ENCODE results near the gene INS.

DNA sequence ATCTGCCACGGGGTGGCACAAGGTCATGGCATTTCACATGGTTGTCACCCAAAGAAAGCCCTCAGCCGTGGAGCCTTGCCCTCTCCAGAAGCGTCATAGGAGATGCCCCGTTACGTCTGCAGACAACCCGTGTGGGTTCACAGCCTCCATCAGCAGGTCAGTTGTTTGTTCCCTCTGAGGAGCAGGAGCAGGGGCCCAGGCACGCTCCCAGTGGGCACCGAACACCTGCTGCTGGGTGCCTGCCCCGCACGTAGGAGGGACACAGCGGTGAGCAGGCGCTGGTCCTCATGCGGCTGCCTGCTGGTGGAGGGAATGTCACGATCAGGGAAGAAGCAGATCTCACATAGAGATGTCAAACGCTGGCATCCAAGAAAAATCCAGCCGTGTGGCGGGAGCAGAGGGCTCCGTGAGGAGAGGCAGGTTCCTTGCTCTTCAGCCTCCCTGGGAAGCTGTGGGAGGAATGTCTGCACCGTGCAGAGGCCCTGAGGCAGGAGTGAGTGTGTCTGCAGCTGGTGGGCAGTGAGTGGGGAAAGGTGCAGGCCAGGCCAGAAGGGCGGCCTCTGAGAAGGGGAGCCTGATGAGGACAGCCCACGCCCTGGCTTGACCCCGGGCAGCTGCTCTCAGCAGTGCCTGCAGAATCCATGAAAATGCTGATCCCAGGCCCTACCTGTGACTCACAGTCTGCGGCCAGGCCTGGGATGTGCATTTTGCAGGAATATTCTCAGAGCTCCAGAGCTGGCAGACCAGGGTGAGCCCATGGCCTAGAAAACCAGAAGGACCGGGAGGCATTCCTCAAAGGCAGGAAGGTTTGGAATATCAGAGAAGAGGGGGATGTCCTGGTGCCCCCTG lies 47.0 kb upstream of the INS start:
- TF ChIP-seq, protein P1, sequence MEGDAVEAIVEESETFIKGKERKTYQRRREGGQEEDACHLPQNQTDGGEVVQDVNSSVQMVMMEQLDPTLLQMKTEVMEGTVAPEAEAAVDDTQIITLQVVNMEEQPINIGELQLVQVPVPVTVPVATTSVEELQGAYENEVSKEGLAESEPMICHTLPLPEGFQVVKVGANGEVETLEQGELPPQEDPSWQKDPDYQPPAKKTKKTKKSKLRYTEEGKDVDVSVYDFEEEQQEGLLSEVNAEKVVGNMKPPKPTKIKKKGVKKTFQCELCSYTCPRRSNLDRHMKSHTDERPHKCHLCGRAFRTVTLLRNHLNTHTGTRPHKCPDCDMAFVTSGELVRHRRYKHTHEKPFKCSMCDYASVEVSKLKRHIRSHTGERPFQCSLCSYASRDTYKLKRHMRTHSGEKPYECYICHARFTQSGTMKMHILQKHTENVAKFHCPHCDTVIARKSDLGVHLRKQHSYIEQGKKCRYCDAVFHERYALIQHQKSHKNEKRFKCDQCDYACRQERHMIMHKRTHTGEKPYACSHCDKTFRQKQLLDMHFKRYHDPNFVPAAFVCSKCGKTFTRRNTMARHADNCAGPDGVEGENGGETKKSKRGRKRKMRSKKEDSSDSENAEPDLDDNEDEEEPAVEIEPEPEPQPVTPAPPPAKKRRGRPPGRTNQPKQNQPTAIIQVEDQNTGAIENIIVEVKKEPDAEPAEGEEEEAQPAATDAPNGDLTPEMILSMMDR (IDR thresholded peaks at IDR 0.05) = no peak
- TF ChIP-seq POLR2A (IDR thresholded peaks at IDR 0.05) (no peak), EP300 (IDR thresholded peaks at IDR 0.05) (no peak), POLR2AphosphoS5 (IDR thresholded peaks at IDR 0.05) (no peak)
